HG03196 (cell line): ENCODE results near the gene DCTN5.

ENCODE experiments used
- ATAC-seq: cut with Tn5 transposase; IDR thresholded peaks from one replicate; pipeline ENCODE4 v1.9.1; 2021; ENCODE audit not compliant: unreplicated experiment

DCTN5 gene

GRCh38 chr16:23724096-23724784 is 83.0 kb downstream of the DCTN5 start:
- no peak for ATAC-seq

DNA sequence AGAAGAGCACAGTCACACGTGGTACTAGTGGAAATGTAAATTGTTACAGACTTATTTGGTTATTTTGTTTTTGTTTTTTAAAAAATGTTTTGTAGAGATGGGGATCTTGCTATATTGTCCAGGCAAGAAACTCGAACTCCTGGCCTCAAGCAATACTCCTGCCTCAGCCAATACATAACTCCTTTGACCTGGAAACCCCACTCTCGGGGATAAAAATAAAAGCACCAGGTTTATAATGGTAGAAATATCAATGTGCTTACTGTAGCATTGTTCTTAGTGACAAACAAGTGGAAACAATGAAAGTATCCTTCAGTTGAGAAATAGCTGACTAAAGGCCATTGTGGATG is 83.5 kb downstream of the DCTN5 start:
- ATAC-seq = no peak

GRCh38 chr16:23726710-23727109 is 85.4 kb downstream of the DCTN5 start:
- no peak for ATAC-seq
